ENCODE measurements around the gene MICAL3. TPM values are rescaled to one million over a fixed set of nuclear protein-coding genes. Genes with fewer than 3 reads are reported as not detected.

MICAL3 gene
- total and polyA plus RNA-seq, 2 of the 8 experiments (the other 6 are each of a cell fraction or from before 2014, with no cell fraction given) = 8.3 to 41.8 TPM

DNA sequence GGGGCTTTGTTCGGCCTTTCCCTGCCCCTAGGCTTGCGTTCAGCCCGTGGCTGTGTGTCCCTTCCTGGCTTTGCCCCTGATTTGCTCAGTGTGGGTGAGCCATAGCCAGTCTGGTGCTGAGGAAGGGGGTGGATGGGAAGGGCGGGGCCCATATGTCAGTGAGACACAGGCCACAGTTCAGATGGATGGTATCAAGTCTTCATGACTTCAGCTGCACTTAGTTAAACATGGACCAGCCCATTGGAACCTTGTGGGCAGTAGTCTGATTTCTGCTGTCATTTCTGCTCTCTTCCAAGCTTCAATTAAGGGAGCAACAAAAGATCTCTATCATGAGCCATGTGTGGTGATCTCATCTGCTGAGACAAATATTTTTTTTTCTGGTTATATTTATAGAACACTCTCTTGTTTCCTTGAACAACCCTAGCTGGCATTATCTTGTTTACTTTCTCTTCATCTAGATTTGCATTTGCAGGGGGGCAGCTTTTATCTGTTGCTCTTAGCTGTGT, 31.9 kb upstream of the MICAL3 start (continued):
- TF ChIP-seq SAP30 (IDR thresholded peaks at IDR 0.05; ENCODE audit: insufficient read depth, insufficient replicate concordance, low read length) (no peak), EP300 (IDR thresholded peaks at IDR 0.05; ENCODE audit: borderline replicate concordance in 1 of 2, low read depth in 2 of 2, low read length in 2 of 2) (no peak)
